Islet of Langerhans (tissue), 1 donor: ENCODE measurements around the gene RNF126.
"Not testable (repeated sequence)": the region's sequence is repeated elsewhere in the genome, so short reads cannot be mapped to it uniquely, and the experiment has no call there.

Experiments
- FAIRE-seq: peaks from one replicate; lab custom pipeline; 2011; peaks lifted over from hg19 to GRCh38; lab: Jason Lieb, UNC

The RNF126 gene

DNA sequence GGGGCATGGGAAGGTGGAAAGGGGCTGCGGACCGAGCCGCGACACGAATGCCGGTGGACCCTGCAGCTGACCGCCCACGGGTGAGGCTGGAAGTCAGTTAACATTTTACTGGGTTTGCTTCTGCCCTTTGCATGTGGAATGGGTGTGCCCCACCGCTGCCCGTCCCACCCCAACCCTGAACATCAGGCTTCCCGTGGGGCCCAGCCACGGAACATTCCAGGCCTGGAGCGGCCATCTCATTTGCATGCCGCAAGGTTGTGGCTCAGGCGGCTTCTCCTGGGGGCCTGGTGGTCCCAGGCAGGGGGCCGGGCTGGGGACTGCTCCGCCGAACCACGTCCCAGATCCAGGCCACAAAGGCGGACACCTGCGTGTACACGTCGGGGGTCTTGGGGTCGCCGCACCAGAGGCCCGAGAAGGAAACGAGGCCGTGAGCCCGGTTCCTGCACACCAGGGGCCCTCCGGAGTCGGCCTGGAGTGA lies 22.5 kb upstream of the RNF126 start:
- FAIRE-seq = no peak

DNA sequence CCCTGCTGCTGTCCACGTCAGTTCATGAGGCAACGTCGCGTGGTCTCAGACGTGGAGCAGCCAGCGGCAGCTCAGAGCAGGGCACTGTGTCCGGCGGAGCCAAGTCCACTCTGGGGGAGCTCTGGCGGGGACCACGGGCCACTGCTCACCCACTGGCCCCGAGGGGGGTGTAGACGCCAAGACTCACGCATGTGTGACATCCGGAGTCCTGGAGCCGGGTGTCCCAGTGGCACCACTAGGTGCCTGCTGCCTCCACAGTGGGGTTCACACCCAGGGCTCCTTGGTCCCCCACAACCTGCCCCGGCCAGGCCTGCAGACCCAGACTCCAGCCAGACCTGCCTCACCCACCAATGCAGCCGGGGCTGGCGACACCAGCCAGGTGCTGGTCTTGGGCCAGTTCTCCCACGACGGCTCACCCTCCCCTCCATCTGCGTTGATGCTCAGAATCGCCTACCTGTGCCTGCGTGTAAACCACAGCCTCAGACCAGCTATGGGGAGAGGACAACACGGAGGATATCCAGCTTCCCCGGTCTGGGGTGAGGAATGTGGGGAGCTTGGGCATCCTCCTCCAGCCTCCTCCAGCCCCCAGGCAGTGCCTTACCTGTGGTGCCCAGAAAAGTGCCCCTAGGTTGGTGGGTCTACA lies 19.8 kb upstream of the RNF126 start:
- FAIRE-seq = no peak

DNA sequence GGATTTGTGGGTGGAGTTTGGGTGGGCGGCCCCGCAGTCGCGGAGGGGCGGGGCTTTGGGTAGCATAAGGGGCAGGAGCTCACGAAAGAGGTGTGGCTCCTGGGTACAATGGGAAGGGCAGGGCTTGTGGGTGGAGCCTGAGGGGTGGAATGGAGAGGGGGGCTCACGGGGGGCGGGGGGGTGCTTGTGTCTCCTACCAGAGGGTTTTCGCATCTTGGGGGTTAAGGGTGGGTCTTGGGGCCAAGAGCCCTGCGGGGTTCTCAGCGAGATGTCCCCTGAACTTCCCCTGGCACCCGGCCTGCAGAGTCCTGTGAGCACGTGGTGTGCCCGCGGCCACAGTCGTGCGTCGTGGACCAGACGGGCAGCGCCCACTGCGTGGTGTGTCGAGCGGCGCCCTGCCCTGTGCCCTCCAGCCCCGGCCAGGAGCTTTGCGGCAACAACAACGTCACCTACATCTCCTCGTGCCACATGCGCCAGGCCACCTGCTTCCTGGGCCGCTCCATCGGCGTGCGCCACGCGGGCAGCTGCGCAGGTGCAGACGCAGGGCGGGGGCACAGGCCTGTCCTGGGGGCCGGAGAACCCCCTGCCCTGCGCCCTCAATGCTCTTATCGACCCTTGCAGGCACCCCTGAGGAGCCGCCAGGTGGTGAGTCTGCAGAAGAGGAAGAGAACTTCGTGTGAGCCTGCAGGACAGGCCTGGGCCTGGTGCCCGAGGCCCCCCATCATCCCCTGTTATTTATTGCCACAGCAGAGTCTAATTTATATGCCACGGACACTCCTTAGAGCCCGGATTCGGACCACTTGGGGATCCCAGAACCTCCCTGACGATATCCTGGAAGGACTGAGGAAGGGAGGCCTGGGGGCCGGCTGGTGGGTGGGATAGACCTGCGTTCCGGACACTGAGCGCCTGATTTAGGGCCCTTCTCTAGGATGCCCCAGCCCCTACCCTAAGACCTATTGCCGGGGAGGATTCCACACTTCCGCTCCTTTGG lies 18.3 kb upstream of the RNF126 start:
- FAIRE-seq = no peak

DNA sequence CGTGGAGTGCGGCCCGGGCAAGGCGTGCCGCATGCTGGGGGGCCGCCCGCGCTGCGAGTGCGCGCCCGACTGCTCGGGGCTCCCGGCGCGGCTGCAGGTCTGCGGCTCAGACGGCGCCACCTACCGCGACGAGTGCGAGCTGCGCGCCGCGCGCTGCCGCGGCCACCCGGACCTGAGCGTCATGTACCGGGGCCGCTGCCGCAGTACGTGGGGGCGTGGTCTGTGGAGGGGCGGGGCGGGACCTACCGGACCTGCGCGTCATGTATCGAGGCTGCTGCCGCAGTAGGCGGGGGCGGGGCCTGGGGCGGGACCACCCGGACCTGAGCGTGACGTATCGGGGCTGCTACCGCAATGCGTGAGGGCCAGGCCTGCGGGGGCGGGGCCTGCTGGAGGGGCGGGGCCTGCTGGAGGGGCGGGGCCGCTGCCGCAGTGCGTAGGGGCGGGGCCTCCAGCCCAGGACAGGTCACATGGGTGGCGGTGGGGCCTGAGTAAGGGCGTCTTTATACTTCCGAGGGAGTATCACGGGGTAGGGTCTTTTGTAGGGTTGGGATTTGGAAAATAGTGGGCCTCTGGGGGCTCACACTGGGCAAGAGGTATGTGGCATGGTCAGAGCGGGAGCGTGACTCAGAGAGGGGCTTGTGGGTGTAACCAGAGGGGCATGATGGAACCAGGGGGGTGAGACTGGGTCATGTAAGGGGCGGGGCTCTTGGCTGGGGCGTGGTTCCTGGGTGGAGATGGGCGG lies 17.4 kb upstream of the RNF126 start:
- FAIRE-seq = no peak

DNA sequence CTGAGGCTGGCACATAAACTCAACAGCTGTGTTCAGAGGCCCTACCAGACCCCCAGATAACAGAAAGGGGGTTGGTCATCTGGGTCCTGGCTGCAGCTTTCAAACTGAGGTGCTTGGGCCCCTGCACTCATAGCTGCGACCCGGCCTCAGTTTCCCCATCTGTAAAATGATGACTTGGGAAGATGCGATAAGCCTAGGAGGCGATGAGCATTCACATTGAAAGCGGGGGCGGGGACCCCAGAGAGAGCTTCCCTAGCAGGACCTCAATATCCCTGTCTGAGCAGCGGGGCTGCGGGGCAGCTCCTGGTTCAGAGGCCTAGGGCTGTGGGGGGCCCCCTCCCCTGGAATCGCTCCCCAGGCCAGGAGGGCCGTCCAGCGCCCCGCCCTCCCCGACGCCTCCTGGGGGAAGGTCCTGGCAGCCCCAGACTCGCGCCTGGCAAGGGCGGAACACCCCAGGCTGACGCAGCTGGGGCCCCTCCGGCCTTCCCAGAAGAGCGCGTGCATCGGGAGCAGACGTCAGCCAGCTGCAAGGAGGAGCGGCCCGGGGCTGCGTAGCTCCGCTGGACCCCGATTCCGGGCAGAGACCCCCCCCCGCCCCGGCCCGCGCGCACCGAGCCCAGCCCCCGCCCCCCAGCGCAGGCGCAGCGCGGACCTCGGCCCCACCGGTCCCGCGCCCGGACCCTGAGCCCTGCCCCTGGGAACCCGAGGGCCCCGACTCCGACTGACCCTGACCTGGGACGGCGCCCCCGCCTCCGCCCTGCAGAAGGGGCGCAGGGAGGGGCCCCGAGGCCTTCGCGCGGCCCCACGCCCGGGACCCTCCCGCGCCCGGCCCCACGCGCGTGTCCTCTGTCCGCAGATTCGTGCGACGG lies 16.6 kb upstream of the RNF126 start:
- no peak for FAIRE-seq

DNA sequence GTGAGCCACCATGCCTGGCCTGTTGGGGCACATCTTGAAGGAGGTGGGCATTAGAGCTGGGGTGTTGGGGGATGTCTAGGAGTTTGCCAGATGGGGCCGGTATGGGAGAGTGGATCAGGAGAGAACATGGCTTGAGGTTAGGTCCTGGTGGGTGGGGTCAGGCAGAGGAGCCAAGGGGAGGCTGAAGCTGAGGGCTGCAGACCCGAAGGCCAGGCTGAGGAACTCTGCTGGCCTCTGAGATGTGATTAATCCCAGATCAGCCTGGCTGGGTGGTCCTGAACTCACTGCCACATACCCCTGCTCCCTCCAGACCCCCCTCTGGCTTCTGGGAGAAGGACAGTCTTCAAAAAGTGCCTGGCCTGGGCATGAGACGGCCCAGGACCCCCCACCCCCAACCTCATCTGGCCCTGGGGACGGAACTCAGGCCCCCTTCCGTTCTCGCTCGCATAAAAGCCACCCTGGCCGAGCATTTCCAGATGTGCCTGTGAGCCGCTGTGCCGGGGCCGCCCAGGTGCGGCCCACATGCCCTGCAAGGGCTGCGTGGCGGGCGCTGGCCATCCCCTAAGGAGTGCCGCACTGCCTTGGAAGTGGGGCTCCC lies 15.9 kb upstream of the RNF126 start:
- FAIRE-seq = no peak

DNA sequence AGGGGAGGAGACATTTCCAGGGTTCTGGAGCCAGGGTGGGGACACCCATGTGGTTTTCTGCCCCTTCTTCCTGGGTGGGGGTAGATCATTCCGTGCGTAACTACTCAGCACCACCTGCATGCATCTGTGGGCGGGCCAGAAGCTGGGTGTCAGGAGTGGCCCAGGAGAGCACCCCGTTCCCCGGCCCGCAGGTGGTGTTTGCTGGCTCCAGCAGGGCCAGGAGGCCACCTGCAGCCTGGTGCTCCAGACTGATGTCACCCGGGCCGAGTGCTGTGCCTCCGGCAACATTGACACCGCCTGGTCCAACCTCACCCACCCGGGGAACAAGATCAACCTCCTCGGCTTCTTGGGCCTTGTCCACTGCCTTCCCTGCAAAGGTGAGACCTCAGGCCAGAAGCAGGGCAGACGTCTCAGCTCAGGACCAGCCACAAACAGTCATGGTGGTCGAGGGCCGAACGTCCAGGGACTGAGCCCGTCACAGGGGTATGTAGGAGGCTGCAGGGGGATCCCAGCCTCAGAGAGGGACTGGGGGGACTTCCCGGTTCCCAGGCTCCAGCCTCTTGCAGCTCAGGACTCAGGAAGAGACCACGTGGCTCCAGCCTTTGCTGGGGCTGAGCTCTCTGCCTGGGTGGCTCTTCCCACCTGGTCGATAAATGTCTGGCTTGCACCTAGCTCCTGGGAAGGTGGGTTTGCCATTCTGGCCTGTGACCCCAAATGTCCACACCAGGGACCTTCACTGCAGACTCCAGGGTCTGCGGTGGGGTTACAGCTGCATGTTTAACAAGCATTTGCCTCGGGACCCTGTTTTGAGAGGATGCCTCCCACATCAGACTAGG lies 14.8 kb upstream of the RNF126 start:
- FAIRE-seq = no peak

DNA sequence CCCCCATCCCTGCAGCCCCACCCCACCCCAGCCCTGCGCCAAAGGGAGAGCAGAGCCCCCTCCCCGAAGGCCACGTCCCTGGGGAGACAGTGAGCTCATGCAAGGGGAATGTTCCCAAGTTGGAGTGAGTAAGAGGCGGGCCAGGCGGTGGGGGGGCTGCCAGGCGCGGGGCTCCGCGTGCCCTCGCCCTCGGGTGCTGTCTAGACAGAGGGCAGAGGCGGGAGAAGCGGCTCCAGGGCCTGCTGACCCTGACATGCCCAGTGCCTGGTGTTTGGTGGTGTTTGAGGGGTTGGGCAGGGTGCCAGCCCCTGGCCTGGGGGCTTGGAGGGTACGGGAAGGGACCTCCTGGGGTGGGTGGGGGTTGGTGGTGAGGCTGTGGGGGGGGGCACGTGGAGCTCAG lies 14.2 kb upstream of the RNF126 start:
- no peak for FAIRE-seq

DNA sequence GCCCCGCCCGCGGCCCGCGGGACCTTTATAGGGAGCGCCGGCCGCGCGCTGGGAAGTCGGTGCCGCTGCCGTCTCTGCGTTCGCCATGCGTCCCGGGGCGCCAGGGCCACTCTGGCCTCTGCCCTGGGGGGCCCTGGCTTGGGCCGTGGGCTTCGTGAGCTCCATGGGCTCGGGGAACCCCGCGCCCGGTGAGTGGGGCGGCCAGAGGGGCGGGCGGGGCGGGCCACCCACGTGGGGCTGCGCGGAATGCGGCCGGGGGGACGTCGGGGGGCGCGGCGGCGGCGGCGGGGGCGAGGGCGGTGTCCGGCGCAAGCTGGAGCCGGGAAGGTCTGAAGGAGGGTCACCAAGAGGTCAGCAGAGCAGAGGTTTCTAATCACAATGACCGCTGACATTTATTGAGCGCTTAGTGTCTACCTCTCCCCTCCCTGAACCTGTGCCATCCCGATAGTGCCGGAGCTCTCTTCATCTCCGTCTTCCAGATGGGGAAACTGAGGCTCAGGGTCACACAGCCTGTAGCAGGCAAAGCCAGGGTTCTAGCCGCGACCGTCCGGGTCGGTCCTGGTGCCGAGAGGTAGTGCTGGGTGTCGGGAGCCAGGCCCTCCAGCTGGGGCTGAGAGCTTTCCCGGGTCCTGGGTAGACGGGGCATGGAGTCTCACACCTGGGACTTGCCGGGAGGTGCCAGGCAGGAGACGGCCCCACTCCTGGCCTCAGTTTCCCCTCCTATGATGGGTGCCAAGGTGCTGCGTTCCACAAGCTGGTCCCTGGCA lies 13.5 kb upstream of the RNF126 start, which contains the start of gene FSTL3:
Gene FSTL3 (plus strand): TSS at position 54 of the 767 bp plus-strand sequence. CDS start 32 bp downstream, at position 86.
- FAIRE-seq = no peak

DNA sequence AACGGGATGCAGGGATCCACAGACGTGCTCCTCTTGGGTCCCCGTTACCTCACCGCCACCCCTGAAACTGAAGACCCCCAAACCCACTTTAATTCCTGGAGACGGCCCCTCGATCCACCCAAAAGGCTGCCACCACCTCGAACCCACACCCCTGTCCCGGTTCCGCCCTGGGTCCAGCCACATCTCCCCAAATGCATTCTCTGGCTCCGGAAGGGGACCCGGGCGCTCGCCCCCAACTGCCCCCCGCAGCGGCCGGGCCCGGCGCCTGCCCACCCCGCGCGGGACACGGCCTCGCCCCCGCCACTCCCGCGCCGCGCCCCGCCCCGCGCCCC lies 13.0 kb upstream of the RNF126 start:
- FAIRE-seq = no peak

DNA sequence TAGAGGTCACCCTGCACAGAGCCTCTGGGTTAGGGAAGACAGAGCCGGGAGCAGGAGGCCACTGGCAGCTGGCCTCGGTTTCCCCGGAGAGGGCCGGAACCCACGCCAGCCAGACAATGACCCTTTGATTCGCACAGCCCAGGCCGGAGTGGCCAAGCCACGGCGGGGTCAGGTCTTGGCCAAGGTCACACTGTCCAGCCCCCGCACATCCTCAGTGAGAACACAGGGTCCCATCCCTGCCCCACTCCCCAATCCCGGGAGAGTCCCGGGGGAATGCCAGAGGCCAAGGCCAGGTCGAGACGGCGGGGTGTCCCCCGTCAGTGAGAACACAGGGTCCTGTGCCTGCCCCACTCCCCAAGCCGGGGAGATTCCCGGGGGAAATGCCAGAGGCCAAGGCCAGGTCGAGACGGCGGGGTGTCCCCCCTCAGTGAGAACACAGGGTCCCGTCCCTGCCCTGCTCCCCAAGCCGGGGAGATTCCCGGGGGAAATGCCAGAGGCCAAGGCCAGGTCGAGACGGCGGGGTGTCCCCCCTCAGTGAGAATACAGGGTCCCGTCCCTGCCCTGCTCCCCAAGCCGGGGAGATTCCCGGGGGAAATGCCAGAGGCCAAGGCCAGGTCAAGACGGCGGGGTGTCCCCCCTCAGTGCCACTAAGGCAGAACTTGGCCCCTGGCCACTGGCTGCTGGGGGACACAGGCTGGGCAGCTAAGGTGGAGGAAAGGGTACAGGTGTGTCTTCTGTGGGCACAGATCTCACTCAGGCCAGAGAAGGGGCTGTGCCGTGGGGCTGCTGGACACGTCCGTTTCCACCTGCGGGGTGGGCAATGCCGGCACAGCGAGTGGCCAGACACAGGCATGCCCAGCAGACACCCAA lies 11.5 kb upstream of the RNF126 start:
- no peak for FAIRE-seq

DNA sequence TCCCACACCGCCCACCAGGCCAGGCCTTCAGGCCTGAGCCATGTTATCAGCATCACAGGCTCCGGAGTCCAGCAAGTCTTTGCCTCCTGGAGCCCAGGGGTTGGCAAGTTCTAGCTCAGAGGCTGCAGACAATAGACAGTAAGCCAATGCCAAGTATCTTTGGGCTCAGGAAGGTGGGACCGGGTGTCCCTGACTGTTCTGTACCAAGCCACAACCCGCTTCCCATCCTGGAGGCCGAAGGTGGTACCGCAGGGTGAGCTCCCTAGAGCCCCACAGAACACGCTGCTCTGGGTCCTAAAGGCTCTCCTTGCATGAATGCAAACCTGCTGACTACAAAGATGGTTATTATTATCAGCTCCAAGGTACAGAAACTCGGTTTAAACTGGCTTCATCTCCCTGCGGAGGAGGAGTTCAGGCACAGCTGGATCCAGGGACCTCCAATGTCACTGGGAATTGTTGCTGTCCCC lies 7.6 kb upstream of the RNF126 start:
- FAIRE-seq = no peak

DNA sequence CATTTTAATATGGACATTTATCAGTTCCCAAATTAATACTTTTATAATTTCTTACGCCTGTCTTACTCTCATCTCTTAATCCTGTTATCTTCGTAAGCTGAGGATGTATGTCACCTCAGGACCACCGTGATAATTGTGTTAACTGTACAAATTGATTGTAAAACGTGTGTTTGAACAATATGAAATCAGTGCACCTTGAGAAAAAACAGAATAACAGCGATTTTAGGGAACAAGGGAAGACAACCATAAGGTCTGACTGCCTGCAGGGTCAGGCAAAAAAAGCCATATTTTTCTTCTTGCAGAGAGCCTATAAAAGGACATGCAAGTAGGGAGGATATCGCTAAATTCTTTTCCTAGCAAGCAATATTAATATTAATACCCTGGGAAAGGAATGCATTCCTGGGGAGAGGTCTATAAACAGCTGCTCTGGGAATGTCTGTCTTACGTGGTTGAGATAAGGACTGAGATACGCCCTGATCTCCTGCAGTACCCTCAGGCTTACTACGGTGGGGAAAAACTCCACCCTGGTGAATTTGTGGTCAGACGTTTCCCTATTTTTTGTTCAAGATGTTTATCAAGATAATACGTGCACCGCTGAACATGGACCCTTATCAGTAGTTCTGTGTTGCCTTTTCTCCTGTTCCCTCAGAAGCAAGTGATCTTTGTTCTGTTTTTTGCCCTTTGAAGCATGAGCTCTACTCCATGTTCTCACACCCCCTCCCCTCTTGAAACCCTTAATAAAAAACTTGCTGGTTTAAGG lies 5.8 kb upstream of the RNF126 start:
- not testable (repeated sequence) for FAIRE-seq

DNA sequence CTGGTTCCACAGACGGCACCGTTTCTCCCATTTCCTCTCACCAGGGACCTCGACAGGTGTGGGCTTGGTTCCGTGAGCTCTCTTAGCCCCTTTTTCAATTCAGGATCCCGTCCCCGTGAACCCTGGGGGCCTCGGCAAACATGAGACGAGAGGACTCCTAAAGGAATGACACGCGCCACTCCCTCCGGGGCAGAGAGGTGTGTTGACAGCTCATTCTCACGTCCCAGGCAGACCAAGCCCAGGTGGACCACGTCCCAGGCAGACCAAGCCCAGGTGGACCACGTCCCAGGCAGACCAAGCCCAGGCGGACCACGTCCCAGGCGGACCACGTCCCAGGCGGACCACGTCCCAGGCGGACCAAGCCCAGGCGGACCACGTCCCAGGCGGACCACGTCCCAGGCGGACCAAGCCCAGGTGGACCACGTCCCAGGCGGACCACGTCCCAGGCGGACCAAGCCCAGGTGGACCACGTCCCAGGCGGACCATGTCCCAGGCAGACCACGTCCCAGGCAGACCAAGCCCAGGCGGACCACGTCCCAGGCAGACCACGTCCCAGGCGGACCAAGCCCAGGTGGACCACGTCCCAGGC lies 4.1 kb upstream of the RNF126 start:
- not testable (repeated sequence) for FAIRE-seq

DNA sequence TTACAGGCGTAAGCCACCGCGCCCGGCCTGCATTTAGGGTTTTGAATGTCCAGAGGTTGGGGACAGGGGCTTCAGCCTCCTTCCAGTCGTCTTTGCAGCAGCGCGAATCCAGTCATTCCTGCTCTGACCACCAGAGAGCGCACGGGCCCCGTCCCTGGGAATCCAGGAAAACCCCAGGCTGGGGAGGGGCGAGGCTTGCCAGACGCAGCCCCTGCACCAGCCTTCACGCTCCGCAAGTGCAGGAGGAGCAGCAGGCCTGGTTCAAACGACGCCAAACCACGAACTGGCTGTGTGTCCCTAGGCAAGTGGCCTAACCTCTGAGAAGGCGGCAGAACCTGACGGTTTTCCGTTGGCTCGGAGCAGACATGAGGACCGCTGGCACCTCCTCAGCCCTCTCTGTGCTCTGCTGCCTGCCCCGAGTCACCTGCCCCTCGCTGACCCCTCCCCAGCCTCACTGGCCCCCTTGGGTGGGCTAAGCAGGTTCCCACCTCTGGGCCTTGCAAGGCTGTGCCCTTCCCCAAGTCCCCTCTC lies 2.0 kb upstream of the RNF126 start:
- FAIRE-seq = no peak

DNA sequence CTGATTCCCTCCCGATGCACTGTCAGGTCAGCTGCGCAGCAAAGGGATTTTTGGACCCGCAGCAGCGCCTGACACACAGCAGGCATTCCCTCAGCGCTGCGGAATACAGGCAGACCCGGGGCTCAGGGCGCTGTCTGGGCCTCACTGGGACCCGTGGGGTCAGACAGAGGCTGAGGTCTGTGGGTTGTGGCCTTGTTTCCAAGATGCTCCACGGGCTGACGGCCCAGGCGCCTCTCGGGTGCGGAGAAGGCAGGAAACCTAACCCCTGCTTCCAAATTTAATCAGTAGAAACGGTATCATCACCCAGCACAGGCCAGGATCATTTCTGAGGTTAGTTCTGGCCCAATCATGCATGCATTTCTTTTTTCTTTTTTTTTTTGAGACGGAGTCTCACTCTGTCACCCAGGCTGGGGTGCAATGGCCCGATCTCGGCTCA lies 686 bp upstream of the RNF126 start:
- FAIRE-seq = no peak
